Spleen (tissue), 11 donors: Measurements from ENCODE around the gene SLC29A3. TPM values are rescaled to one million over a fixed set of nuclear protein-coding genes. Genes with fewer than 3 reads are reported as not detected.

ENCODE experiments used
- DNase-seq: peaks from one replicate; pipeline ENCODE4 v3.0.0-alpha.2; 2020
- H3K27ac ChIP-seq, 8 donors: fragments of 200-600 bp; sonication (generic) in 7 of 8; 1 replicate in 4 of 8; 2 replicates in 4 of 8; pipeline versions ENCODE4 v1.5.0 to v1.8.0; 2016 to 2021; ENCODE audit warnings: inconsistent platforms in 4 of 8, mild to moderate bottlenecking in 4 of 8, moderate library complexity in 1 of 8
- H3K27me3 ChIP-seq, 7 donors: fragments of 200-600 bp; sonication (generic) in 6 of 7; replicated peaks in 1 of 7; 1 replicate in 4 of 7; 2 replicates in 3 of 7; pipeline versions ENCODE4 v1.5.0 to v1.8.0; 2016 to 2021; ENCODE audit warnings: inconsistent platforms in 3 of 7, mild to moderate bottlenecking in 1 of 7
- H3K36me3 ChIP-seq, 6 donors: fragments of 200-600 bp; sonication (generic) in 5 of 6; 1 replicate in 4 of 6; 2 replicates in 2 of 6; pipeline versions ENCODE4 v1.5.0 to v1.8.0; 2016 to 2021; ENCODE audit warnings: inconsistent platforms in 2 of 6
- H3K4me1 ChIP-seq, 6 donors: fragments of 200-600 bp; sonication (generic) in 5 of 6; 1 replicate in 3 of 6; 2 replicates in 3 of 6; pipeline versions ENCODE4 v1.5.0 to v1.8.0; 2016 to 2021; ENCODE audit warnings: inconsistent platforms in 3 of 6
- H3K4me3 ChIP-seq, 8 donors: fragments of 200-600 bp; sonication (generic) in 7 of 8; 1 replicate in 4 of 8; 2 replicates in 4 of 8; pipeline versions ENCODE4 v1.5.0 to v1.8.0; 2016 to 2021; ENCODE audit warnings: inconsistent platforms in 4 of 8, mild to moderate bottlenecking in 4 of 8, moderate library complexity in 2 of 8
- H3K9me3 ChIP-seq, 8 donors: fragments of 200-600 bp; sonication (generic) in 7 of 8; 1 replicate in 4 of 8; 2 replicates in 4 of 8; pipeline versions ENCODE4 v1.5.0 to v1.8.0; 2016 to 2021; ENCODE audit warnings: inconsistent platforms in 4 of 8
- POLR2A ChIP-seq, 3 donors: fragments of 450-650 bp; IDR thresholded peaks; one replicate each; pipeline ENCODE4 v1.5.1; 2017; ENCODE audit warnings: antibody characterized with exemption in 3 of 3, mild to moderate bottlenecking in 1 of 3
- POLR2AphosphoS5 ChIP-seq, 3 donors: sonication (generic); formaldehyde crosslinking; IDR thresholded peaks; one replicate each; pipeline ENCODE4 v1.5.1; 2017; ENCODE audit warnings: antibody characterized with exemption in 3 of 3
- WGBS, 5 donors: extraction: QIAGEN DNeasy Blood & Tissue Kit in 3 of 5; methylation state at CpG; one replicate each; pipeline versions ENCODE4 v1.1.5 to v1.1.7; 2013 to 2018; 5-methylcytosine and 5-hydroxymethylcytosine counted together
- intact Hi-C: fragments of 100-400 bp; cut with DNase I; formaldehyde crosslinking; loops from one replicate; pipeline ENCODE4 v1.15.0; 2023; ENCODE audit warnings: low total_unique reads
- polyA plus RNA-seq, 3 donors: library from polyadenylated mRNA; stranded (reverse); fragments of 200-250 nt; gene quantifications; one replicate each; pipeline ENCODE4 v1.2.1, GENCODE V29; 2013
- total RNA-seq, 7 donors: library from RNA; depleted of rRNA in 3 of 7; stranded (reverse); fragments of >200 nt in 3 of 7; fragmentation: NEBNext Ultra II Directional in 4 of 7; extraction: Animal tissue kit (Norgen Biotek cat#: 25700) in 4 of 7; gene quantifications; one replicate each; pipeline versions ENCODE4 v1.1.0 to v1.2.1, GENCODE V29; 2016 to 2021
- TF ChIP-seq, protein P1 (sequence below), 11 experiments: fragments of 200-600 bp in 7 of 11; fragments of 450-650 bp in 4 of 11; sonication (generic) in 4 of 11; IDR thresholded peaks in 8 of 11; conservative IDR thresholded peaks in 3 of 11; 1 replicate in 7 of 11; 2 replicates in 4 of 11; pipeline versions ENCODE4 v1.4.0 to v1.8.0; 2016 to 2021; ENCODE audit warnings: antibody characterized with exemption in 11 of 11, inconsistent platforms in 4 of 11, mild to moderate bottlenecking in 1 of 11
- donor health status: healthy with polysubstance abuse.
- donor health status: DM: no; HTN: no; CAD: no; lungs with moderate emphysema.
- donor health status: DM: no; HTN: no; CAD: no.
- donor health status: Bipolar disorder and iron deficiency.
- donor health status: healthy.
- donor health status: DM: no; HTN: no; CAD: no.
- donor health status: DM: yes; HTN: yes; CAD: no.

Gene SLC29A3
- total and polyA plus RNA-seq, 10 donors, result 3.3 to 15.6 (median 7.7) TPM

DNA sequence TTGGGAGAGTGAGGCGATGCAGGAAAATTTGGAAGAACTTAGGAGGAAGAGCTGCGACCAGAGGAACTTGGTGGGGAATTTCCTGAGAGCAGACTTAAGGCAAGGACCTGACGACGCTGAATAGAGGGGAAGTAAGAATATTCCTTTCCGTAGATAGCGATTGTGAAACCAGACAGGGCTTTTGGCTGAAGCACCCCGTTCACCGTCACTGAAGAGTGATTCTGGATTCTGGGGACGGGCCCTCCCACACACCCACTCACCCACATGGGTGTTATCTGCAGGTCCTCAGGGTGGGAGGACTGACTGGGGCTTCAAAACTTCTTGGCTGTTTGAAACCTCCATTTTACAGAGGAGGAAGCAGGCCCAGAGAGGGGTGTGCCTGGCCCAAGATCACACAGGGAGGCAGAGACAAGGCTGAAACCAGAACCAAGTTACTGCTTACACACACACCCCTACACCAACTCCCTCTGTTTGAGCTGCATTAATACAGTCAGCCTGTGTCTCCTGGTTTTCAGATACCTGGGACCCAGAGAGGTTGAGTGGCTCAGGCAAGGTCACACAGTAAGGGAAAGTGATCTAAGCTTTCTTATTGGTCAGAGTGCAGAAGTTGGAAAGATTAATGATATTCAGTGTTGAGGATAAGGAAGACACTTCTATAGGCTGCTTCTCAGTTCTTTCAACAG is 40.4 kb downstream of the SLC29A3 start:
- peak overlapping the region in 6 of 8 donors; percentile 38 to 79 (median 64) for H3K27ac ChIP-seq
- 30 to 55% (median 43%) methylated on average over 9 of the region's 9 CpGs for WGBS, 5 donors
- H3K4me1 ChIP-seq, result peaks cover 0 to 25% (median 4%) of the 10 kb centered on the region in 6 donors
- H3K9me3 ChIP-seq, result no peaks in the 10 kb centered on the region
- DNase-seq, result no peak
- H3K27me3 ChIP-seq, result no peaks in the 10 kb centered on the region
- intact Hi-C loops, result no loop called here
- H3K36me3 ChIP-seq, result peaks cover 0 to 76% (median 17%) of the 10 kb centered on the region in 6 donors
- no peak overlapping the region for H3K4me3 ChIP-seq
- TF ChIP-seq POLR2A (IDR thresholded peaks at IDR 0.05), result no peak
- TF ChIP-seq, protein P1, sequence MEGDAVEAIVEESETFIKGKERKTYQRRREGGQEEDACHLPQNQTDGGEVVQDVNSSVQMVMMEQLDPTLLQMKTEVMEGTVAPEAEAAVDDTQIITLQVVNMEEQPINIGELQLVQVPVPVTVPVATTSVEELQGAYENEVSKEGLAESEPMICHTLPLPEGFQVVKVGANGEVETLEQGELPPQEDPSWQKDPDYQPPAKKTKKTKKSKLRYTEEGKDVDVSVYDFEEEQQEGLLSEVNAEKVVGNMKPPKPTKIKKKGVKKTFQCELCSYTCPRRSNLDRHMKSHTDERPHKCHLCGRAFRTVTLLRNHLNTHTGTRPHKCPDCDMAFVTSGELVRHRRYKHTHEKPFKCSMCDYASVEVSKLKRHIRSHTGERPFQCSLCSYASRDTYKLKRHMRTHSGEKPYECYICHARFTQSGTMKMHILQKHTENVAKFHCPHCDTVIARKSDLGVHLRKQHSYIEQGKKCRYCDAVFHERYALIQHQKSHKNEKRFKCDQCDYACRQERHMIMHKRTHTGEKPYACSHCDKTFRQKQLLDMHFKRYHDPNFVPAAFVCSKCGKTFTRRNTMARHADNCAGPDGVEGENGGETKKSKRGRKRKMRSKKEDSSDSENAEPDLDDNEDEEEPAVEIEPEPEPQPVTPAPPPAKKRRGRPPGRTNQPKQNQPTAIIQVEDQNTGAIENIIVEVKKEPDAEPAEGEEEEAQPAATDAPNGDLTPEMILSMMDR (IDR thresholded peaks at IDR 0.05 in 8 of 11, conservative IDR thresholded peaks at IDR 0.05 in 3 of 11), result no peak
- TF ChIP-seq POLR2AphosphoS5 (IDR thresholded peaks at IDR 0.05), result no peak

DNA sequence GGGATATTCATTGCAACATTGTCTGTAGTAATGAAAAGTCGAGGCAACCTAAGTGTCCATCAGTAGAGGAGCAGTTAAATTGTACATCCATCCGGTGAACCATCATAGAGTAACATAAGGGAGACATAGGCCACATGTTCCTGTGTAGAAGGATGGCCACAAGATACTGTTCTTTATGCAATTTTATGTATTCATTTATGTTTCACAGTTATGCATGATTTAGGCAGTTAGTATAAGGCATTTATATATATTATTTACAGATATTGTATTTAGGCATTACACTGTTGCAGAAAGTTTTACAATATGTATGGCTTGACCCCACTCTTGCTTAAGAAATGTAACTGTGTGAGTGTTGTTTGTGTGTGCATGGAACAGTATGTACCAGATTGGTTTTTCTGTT is 41.7 kb downstream of the SLC29A3 start:
- DNase-seq, result no peak
- Histone ChIP-seq H3K4me1 (peaks cover 0 to 25% (median 4%) of the 10 kb centered on the region in 6 donors), H3K27ac (peak overlapping the region in 1 of 8 donors; percentile 45), H3K36me3 (peaks cover 0 to 67% (median 17%) of the 10 kb centered on the region in 6 donors), H3K9me3 (no peaks in the 10 kb centered on the region), H3K27me3 (no peaks in the 10 kb centered on the region), H3K4me3 (no peak overlapping the region)
- TF ChIP-seq POLR2AphosphoS5 (IDR thresholded peaks at IDR 0.05), result no peak
- TF ChIP-seq, protein P1 (IDR thresholded peaks at IDR 0.05 in 8 of 11, conservative IDR thresholded peaks at IDR 0.05 in 3 of 11), result no peak
- TF ChIP-seq POLR2A (IDR thresholded peaks at IDR 0.05), result no peak
- 82 to 94% (median 87%) methylated on average over 2 of the region's 2 CpGs for WGBS, 5 donors
- intact Hi-C loops, result no loop called here

DNA sequence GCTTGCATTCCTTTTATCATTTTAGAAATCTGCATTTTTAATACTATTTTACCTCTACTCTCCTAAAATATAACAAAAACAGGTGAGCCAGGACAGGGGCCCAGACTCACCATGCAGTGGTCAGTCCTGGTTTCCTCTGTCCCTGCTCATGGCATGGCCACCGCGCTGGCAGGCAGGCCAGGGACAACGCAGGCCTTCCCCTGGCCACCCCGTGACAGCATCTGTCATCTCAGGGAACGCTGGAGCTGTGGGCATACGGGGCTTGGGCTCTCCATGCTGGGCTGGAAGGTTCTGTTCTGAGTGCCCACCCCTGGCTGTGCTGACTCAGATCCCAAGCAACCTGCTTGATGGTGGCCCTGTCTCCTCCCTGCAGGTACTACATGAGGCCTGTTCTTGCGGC is 42.5 kb downstream of the SLC29A3 start:
- Histone ChIP-seq H3K27ac (no peak overlapping the region), H3K9me3 (no peaks in the 10 kb centered on the region), H3K36me3 (peaks cover 0 to 59% (median 14%) of the 10 kb centered on the region in 6 donors), H3K4me3 (no peak overlapping the region), H3K4me1 (peaks cover 0 to 25% (median 4%) of the 10 kb centered on the region in 6 donors), H3K27me3 (no peaks in the 10 kb centered on the region)
- intact Hi-C loops, result no loop called here
- TF ChIP-seq POLR2AphosphoS5 (IDR thresholded peaks at IDR 0.05), result no peak
- TF ChIP-seq, protein P1 (IDR thresholded peaks at IDR 0.05 in 8 of 11, conservative IDR thresholded peaks at IDR 0.05 in 3 of 11), result no peak
- TF ChIP-seq POLR2A (IDR thresholded peaks at IDR 0.05), result no peak
- WGBS, 5 donors, result 92 to 100% (median 97%) methylated on average over 7 of the region's 7 CpGs
- DNase-seq, result peak; percentile 60

DNA sequence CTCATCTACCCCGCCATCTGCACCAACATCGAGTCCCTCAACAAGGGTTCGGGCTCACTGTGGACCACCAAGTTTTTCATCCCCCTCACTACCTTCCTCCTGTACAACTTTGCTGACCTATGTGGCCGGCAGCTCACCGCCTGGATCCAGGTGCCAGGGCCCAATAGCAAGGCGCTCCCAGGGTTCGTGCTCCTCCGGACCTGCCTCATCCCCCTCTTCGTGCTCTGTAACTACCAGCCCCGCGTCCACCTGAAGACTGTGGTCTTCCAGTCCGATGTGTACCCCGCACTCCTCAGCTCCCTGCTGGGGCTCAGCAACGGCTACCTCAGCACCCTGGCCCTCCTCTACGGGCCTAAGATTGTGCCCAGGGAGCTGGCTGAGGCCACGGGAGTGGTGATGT is 43.1 kb downstream of the SLC29A3 start:
- TF ChIP-seq POLR2AphosphoS5 (IDR thresholded peaks at IDR 0.05) (no peak), POLR2A (IDR thresholded peaks at IDR 0.05) (no peak)
- TF ChIP-seq, protein P1 (IDR thresholded peaks at IDR 0.05 in 8 of 11, conservative IDR thresholded peaks at IDR 0.05 in 3 of 11), result no peak
- DNase-seq, result peak; percentile 54
- H3K27me3 ChIP-seq, result no peaks in the 10 kb centered on the region
- H3K9me3 ChIP-seq, result no peaks in the 10 kb centered on the region
- H3K36me3 ChIP-seq, result peaks cover 0 to 53% (median 12%) of the 10 kb centered on the region in 6 donors
- H3K4me3 ChIP-seq, result no peak overlapping the region
- H3K27ac ChIP-seq, result no peak overlapping the region
- peaks cover 0 to 26% (median 4%) of the 10 kb centered on the region in 6 donors for H3K4me1 ChIP-seq
- 95 to 98% (median 96%) methylated on average over 16 of the region's 16 CpGs for WGBS, 5 donors
- intact Hi-C loops, result no loop called here
